ENCODE data around the gene GDF11.
A peak's percentile ranks its signal among the peaks of the same experiment; 100 is the strongest.
"Not testable (repeated sequence)": the region's sequence is repeated elsewhere in the genome, so short reads cannot be mapped to it uniquely, and the experiment has no call there.

GDF11 gene

DNA sequence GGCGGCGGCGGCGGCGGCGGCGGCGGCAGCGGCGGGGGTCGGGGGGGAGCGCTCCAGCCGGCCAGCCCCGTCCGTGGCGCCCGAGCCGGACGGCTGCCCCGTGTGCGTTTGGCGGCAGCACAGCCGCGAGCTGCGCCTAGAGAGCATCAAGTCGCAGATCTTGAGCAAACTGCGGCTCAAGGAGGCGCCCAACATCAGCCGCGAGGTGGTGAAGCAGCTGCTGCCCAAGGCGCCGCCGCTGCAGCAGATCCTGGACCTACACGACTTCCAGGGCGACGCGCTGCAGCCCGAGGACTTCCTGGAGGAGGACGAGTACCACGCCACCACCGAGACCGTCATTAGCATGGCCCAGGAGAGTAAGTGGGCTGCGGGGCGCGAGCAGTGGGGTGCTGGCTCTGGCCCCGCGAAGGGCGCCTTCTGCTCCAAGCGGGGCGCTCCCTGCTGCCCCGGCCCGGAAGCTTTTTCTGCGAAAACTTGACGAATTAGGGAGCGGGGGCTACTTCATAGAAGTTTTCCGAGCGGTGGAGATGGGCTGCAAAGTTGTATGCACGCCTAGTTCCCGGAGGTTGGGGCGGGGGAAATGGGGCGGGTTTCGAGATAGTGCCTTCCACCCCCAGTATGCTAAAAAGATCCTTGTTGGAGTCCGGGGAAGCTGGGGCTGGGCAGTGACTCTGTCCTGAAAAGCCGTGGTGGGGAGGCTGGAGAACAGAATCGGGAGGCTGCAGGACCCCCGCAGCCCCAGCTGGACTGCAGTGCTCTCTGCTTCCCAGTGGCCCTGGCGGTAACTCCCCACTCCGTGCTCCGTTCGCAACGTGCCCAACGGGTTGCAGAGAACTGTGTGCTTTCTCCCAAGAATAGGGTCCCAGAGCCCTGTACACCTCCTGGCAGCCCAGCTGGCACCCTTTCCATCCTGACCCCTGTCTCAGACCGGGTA, 751 bp downstream of the GDF11 start:
- DNase-seq = peak; percentile 39

GRCh38 chr12:55744340-55745030, 1.6 kb downstream of the GDF11 start:
- DNase-seq = no peak

GRCh38 chr12:55745361-55746173, 2.6 kb downstream of the GDF11 start:
- no peak for DNase-seq

GRCh38 chr12:55746174-55746912, 3.4 kb downstream of the GDF11 start:
- no peak for DNase-seq

DNA sequence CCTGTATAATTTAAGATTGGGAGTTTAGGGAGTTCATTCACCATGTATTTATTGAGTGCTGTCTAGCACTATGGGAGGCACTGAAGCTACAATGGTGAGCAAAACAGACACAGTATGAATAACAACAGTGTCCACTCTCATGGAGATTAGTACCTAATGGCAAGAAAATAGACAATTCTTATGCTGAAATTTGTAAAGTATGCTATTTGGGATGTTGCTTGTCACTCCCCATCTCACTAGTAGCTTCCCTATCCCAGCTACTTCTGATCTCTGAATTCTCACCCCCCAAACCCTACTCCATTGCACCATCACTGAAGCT, 4.0 kb downstream of the GDF11 start:
- DNase-seq = no peak

GRCh38 chr12:55748230-55748993, 5.5 kb downstream of the GDF11 start:
- no peak for DNase-seq

DNA sequence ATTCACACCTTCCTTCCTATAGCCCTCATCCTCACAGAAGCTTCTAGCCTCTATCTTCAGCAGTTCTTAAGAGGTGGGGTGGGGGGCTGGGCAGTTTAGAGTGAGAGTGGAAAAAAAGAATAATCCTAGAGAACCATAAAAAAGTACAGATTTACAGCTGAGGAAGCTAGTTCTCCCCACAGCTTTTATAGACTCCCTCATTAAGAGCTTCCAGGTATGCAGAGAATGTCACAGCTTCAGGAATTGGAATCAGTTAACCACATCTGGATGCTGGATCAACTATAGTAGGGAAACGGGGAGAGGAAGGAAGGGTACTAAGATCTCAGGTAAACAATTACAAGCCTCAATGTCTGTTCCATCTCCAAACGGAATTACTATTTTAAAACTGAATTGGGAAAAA, 12.3 kb downstream of the GDF11 start:
- DNase-seq = no peak

- no peak for DNase-seq
These were observed 14.8 kb downstream of the GDF11 start for GRCh38 chr12:55757701-55758100.

DNA sequence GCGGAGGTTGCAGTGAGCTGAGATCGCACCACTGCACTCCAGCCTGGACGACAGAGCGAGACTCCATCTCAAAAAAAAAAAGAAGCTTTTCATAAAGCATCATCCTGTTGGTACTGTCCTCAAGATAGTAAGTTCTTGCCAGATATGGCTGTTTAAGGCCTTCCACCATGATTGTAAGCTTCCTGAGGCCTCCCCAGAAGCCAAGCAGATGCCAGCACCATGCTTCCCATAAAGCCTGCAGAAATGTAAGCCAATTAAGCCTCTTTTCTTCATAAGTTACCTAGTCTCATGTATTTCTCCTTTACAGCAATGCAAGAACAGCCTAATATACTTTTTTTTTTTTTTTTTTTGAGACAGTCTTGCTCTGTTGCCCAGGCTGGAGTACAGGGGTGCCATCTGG, 15.7 kb downstream of the GDF11 start:
- not testable (repeated sequence) for DNase-seq

- no peak for DNase-seq
These were observed 17.7 kb downstream of the GDF11 start for GRCh38 chr12:55760663-55761062.

- DNase-seq = no peak
These were observed 19.7 kb downstream of the GDF11 start for GRCh38 chr12:55762646-55763045.

DNA sequence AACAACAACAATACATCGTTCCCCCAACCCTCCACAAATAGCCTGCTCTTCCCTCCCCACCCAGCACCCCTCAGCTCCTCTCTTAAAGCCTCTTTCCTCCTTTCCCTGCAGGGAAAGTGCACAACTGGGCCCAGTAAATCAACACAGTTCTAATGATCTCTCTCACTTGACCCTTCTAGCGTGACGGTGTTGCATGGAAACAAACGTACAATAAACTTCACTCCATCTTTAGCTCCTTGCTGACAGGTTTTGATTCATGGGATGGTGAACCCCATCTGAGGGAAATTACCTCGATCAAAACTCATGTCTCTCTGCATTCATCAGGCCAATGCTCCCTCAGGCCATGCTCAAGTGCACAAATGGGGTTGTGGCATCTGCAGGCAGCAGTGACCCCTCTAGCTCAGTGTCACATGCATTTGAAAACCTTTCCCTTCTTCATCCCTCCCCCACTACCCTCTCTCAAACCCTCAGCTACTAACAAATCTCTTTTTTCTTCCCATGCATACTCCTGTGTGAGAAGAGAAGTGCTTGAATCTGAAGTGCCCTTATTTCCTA, 22.9 kb downstream of the GDF11 start:
- no peak for DNase-seq

- no peak for DNase-seq
These were observed 24.2 kb downstream of the GDF11 start for GRCh38 chr12:55767156-55767555.

- DNase-seq = no peak
These were observed 28.8 kb downstream of the GDF11 start for GRCh38 chr12:55771736-55772135.

DNA sequence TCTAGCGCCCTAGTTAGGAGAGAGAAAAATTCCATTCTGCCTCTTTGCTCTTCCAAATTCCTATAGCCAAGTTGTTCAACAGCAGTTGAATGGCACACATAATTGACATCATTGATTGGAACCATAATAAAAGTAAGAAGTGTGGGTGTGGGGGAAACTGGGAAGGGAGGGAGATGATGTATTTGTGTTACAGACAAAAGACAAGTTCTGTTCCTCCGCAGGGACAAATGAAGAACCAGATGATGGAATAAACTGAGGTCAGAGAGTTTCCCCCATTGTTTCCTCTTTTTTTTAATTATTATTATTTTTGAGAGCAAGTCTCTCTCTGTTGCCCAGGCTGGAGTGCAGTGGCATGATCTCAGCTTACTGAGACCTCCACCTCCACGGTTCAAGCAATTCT, 34.9 kb downstream of the GDF11 start:
- DNase-seq = no peak

- no peak for DNase-seq
These were observed 37.8 kb downstream of the GDF11 start for GRCh38 chr12:55780685-55781084.

GRCh38 chr12:55788546-55788945, 45.6 kb downstream of the GDF11 start:
- DNase-seq = no peak

DNA sequence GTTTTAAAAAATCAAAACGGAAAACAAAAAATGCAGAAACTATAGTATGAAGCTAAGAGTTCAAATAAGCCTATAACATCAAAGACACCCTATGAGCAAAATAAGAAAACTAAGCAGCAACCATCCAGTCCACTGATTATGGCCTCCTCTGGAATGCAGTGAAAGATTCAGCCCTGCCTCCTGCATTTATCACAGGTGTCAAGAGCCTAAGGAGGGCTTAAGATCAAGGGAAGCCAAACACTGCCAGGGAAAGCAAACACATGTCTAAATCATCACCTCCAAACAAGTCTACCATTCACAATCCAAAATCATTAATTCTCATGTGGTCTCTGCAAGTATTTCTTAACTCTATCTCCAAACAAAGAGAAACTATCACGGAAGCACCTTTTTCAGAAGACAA, 46.2 kb downstream of the GDF11 start:
- DNase-seq = no peak

DNA sequence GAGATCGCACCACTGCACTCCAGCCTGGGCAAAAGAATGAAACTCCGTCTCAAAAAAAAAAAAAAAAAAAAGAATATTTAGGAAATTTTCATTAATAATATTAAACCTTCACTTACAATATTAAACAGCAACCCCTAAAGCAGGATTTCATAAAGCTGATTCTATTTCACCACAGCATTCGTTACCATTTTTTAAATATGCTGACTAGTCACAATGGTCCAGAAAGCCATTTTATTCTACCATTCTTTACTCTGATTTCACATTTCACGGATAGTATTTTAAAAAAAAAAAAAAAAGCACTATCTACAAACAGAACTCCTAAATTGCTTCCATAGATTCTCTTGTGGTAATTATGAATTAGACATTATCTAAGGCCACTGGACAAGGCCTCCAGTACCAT, 47.0 kb downstream of the GDF11 start:
- no peak for DNase-seq

- DNase-seq = no peak
These were observed 53.0 kb downstream of the GDF11 start for GRCh38 chr12:55795950-55796349.

DNA sequence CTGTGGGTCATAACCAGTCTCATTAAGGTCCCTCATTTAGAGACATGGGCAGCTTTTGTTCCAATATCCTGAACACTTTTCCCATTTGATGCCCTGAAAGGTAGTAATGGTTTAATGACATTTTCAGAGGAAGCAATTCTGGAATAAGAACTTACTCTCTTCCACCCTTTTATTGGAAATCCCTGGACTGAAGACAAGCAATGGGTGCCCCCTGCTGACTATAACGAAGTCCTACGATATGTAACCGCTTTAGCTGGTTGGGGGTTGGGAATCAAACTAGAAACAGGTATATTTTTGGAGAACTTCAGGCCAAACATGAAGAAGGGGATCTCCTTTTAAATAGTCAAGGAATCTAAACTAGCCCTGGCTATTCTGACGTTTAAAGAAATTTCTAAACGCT, 54.1 kb downstream of the GDF11 start:
- DNase-seq = no peak

DNA sequence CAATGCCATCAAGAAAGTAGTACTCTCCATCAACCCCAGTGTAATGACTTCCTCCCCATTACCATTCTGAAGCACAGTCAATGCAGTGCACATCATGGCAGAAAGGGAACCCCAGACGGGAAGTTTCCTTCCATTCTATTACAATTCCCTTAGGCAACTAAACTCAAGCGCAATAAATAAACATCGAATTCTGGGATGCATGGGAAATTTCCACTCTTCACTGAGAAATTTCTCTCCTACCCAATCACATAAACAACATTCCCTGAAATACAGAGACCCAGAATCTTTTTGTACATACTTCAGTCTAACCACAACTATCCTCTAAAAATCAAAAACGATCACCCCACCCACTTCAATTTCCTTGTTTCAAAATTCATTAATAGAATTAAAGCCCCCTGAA, 54.6 kb downstream of the GDF11 start:
- DNase-seq = no peak

Measured in activated gamma-delta T cell treated with Interleukin-2 at 50 U/mL for 16 hours (primary cell).